ENCODE measurements around the gene GPR33.
A peak's percentile ranks its signal among the peaks of the same experiment; 100 is the strongest.

GPR33 gene

GRCh38 chr14:31505411-31505810, 17.6 kb upstream of the GPR33 start:
- DNase-seq (ENCODE audit: insufficient read length, low spot score), result no peak
- TF ChIP-seq SPI1 (IDR thresholded peaks at IDR 0.05; ENCODE audit: low read depth, low read length), result no peak
- no peak for FAIRE-seq

DNA sequence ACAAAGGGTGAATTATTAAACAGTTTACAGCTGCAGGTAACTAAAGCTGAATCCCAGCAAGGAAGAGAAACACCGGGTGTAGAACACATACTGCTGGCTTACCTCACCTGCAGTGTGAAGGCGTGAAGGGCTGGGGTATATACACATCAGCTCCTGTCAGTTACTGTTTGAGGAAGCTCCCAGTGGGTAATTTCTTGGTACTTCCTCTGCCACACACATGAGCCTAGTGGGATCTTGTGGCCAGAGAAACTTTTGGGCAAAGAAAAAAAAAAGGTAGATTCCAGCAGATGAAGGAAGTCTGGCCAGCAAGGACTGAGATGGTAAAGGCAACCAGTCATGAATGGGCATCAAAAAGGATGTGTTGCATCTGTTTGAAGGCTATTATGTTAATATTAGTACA, 14.0 kb upstream of the GPR33 start:
- no peak for TF ChIP-seq POLR2AphosphoS5 (IDR thresholded peaks at IDR 0.05; ENCODE audit: low read depth, low read length)
- TF ChIP-seq POLR2A (IDR thresholded peaks at IDR 0.05; ENCODE audit: low read depth, low read length), result no peak
- no peak for TF ChIP-seq POU2F2 (IDR thresholded peaks at IDR 0.05; ENCODE audit: low read depth, low read length)
- TF ChIP-seq PAX5 (IDR thresholded peaks at IDR 0.05; ENCODE audit: insufficient read depth, low read length, severe bottlenecking), result no peak
- DNase-seq (ENCODE audit: insufficient read length, low spot score), result no peak
- no peak for FAIRE-seq

DNA sequence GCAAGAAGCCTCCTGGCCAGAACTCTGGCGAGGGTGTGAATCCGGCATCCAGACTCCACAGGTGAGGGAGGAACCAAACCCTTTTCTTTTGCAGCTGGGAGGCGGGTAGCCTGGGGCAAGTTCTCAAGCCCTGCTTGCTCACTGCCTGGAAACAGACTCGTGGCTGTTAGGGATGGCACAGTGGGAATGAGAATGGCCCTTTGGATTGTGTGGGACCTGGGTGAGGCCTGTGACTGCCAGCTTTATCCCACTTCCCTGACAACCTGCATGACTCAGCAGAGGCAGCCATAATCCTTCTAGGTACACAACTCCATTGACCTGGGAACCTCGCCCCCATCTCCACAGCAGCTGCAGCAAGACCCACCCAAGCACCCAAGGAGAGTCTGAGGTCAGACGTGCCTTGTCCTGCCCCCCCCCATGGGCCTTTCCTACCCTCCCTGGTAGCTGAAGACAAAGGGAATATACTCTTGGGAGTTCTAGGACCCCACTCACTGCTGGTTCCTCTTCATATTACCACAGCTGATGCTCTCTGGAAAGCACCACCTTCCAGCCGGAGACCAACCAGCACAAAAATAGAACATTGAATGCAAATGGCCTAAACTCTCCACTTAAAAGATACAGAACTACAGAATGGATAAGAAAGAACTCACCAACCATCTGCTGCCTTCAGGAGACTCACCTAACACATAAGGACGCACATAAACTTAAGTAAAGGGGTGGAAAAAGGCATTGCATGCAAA, 5.1 kb upstream of the GPR33 start:
- TF ChIP-seq SPI1 (IDR thresholded peaks at IDR 0.05; ENCODE audit: low read depth, low read length), result no peak
- FAIRE-seq (no peak), DNase-seq (ENCODE audit: insufficient read length, low spot score) (no peak)

DNA sequence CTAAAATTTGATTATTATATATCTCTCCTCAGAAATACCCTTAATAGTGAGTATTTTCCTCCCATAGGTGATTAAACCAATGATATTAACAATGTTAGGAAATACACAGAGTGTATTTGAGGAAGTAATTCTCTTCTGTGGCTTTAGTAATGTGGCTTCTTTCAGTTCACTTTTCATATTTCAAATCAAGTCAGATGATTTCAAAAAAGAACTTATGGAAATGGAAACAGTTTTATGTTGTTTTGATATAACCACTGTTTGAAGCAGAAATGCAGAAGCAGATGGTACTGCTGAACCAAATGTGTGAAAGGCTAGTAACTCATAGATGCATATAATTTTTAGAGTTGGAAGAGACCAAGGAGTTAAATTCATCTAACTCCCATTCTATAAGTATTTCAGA, 1.9 kb upstream of the GPR33 start:
- FAIRE-seq (peak; percentile 76), DNase-seq (ENCODE audit: insufficient read length, low spot score) (no peak)
- TF ChIP-seq SPI1 (IDR thresholded peaks at IDR 0.05; ENCODE audit: low read depth, low read length), result peak; percentile 1; the same call in 1 of the 2 replicates
- TF ChIP-seq POLR2AphosphoS5 (IDR thresholded peaks at IDR 0.05; ENCODE audit: low read depth, low read length), result no peak

- DNase-seq (ENCODE audit: insufficient read length, low spot score) (no peak), FAIRE-seq (no peak)
- TF ChIP-seq TAF1 (IDR thresholded peaks at IDR 0.05; ENCODE audit: low read depth, low read length) (no peak), POLR2A (IDR thresholded peaks at IDR 0.05; ENCODE audit: low read depth, low read length) (no peak), SPI1 (IDR thresholded peaks at IDR 0.05; ENCODE audit: low read depth, low read length) (no peak), PAX5 (IDR thresholded peaks at IDR 0.05; ENCODE audit: insufficient read depth, low read length, severe bottlenecking) (no peak), POLR2AphosphoS5 (IDR thresholded peaks at IDR 0.05; ENCODE audit: low read depth, low read length) (no peak), POU2F2 (IDR thresholded peaks at IDR 0.05; ENCODE audit: low read depth, low read length) (no peak)
Observed at GRCh38 chr14:31486764-31487163, 1.1 kb downstream of the GPR33 start.

- TF ChIP-seq SPI1 (IDR thresholded peaks at IDR 0.05; ENCODE audit: low read depth, low read length), result peak; percentile 39; the same call in 1 of the 2 replicates
- no peak for TF ChIP-seq POLR2AphosphoS5 (IDR thresholded peaks at IDR 0.05; ENCODE audit: low read depth, low read length)
- no peak for DNase-seq (ENCODE audit: insufficient read length, low spot score)
- FAIRE-seq, result no peak
Observed at GRCh38 chr14:31484754-31485153, 3.1 kb downstream of the GPR33 start.

GRCh38 chr14:31480156-31480555, 7.7 kb downstream of the GPR33 start:
- TF ChIP-seq POLR2AphosphoS5 (IDR thresholded peaks at IDR 0.05; ENCODE audit: low read depth, low read length), result no peak
- no peak for TF ChIP-seq POU2F2 (IDR thresholded peaks at IDR 0.05; ENCODE audit: low read depth, low read length)
- TF ChIP-seq TAF1 (IDR thresholded peaks at IDR 0.05; ENCODE audit: low read depth, low read length), result no peak
- FAIRE-seq (no peak), DNase-seq (ENCODE audit: insufficient read length, low spot score) (no peak)

DNA sequence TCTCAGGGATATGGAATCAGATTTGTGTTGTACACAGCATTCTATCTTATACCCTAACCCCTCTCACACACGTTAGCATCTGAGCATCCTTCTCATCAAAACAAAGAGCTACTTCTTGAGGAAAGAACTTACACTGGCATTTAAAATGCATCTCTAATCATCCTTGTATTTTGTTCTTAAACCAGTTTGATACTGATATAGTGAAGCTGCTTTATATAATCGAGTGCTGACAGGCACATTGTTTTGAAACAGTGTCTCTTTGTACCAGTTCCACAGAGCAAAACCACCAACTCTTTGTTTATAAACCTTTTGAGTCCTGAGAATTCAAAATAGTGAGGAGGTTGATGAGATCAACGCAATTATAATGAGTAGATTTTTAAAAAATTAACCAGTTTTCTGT, 8.8 kb downstream of the GPR33 start:
- no peak for FAIRE-seq
- TF ChIP-seq PAX5 (IDR thresholded peaks at IDR 0.05; ENCODE audit: insufficient read depth, low read length, severe bottlenecking), result no peak
- no peak for TF ChIP-seq POLR2AphosphoS5 (IDR thresholded peaks at IDR 0.05; ENCODE audit: low read depth, low read length)
- TF ChIP-seq TAF1 (IDR thresholded peaks at IDR 0.05; ENCODE audit: low read depth, low read length), result no peak
- TF ChIP-seq POU2F2 (IDR thresholded peaks at IDR 0.05; ENCODE audit: low read depth, low read length), result no peak
- no peak for TF ChIP-seq POLR2A (IDR thresholded peaks at IDR 0.05; ENCODE audit: low read depth, low read length)
- no peak for TF ChIP-seq SPI1 (IDR thresholded peaks at IDR 0.05; ENCODE audit: low read depth, low read length)
- no peak for DNase-seq (ENCODE audit: insufficient read length, low spot score)

DNA sequence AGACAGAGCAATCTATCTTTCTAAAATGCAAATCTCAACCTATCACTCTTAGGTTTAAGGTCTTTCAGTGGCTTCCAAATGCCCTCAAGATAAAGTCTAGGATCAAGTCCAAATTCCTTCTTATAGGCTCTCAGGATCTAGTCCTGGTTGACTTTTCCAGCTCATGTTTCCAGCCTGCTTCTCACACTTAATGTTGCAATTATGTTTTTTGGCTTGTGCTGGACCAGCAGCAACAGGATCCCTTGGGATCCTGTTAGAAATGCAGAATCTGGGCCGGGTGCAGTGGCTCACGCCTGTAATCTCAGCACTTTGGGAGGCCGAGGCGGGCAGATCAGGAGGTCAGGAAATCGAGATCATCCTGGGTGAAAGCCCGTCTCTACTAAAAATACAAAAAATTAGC, 10.6 kb downstream of the GPR33 start:
- no peak for DNase-seq (ENCODE audit: insufficient read length, low spot score)
- TF ChIP-seq TAF1 (IDR thresholded peaks at IDR 0.05; ENCODE audit: low read depth, low read length) (no peak), SPI1 (IDR thresholded peaks at IDR 0.05; ENCODE audit: low read depth, low read length) (no peak), POLR2A (IDR thresholded peaks at IDR 0.05; ENCODE audit: low read depth, low read length) (no peak), PAX5 (IDR thresholded peaks at IDR 0.05; ENCODE audit: insufficient read depth, low read length, severe bottlenecking) (no peak), POU2F2 (IDR thresholded peaks at IDR 0.05; ENCODE audit: low read depth, low read length) (no peak), POLR2AphosphoS5 (IDR thresholded peaks at IDR 0.05; ENCODE audit: low read depth, low read length) (no peak)
- FAIRE-seq, result no peak

GRCh38 chr14:31476131-31476866, 11.5 kb downstream of the GPR33 start:
- FAIRE-seq (no peak), DNase-seq (ENCODE audit: insufficient read length, low spot score) (no peak)
- TF ChIP-seq POLR2AphosphoS5 (IDR thresholded peaks at IDR 0.05; ENCODE audit: low read depth, low read length) (no peak), TAF1 (IDR thresholded peaks at IDR 0.05; ENCODE audit: low read depth, low read length) (no peak), PAX5 (IDR thresholded peaks at IDR 0.05; ENCODE audit: insufficient read depth, low read length, severe bottlenecking) (no peak), POLR2A (IDR thresholded peaks at IDR 0.05; ENCODE audit: low read depth, low read length) (no peak), SPI1 (IDR thresholded peaks at IDR 0.05; ENCODE audit: low read depth, low read length) (no peak), POU2F2 (IDR thresholded peaks at IDR 0.05; ENCODE audit: low read depth, low read length) (no peak)

DNA sequence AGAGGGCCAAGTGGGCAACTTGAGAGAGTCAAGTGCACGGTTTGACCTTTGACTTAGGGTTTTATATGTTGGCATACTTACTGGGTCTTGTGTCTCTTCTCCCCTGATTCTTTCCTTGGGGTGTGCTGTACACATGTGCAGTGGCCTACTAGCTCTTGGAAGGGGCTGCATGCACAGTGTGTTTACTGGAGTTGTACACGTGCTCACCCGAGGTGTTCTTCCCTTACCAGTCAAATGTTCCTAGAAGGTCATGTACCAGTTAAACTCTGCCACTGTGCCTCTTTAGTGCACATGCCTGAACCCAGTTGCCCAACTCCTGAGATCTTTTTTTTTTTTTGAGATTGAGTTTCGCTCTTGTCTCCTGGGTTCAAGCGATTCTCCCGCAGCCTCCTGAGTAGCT, 21.3 kb downstream of the GPR33 start:
- FAIRE-seq (no peak), DNase-seq (ENCODE audit: insufficient read length, low spot score) (no peak)
- no peak for TF ChIP-seq POLR2AphosphoS5 (IDR thresholded peaks at IDR 0.05; ENCODE audit: low read depth, low read length)

All from GM12891 (cell line).